HG02610 (cell line): ENCODE data around the gene ZGPAT.

Source experiments
- ATAC-seq: cut with Tn5 transposase; IDR thresholded peaks from one replicate; pipeline ENCODE4 v1.9.1; 2021; ENCODE audit warnings: mild to moderate bottlenecking, moderate library complexity; ENCODE audit not compliant: unreplicated experiment

ZGPAT gene

GRCh38 chr20:63732118-63733095, 24.6 kb downstream of the ZGPAT start:
- ATAC-seq: no peak

GRCh38 chr20:63733117-63733516, 25.3 kb downstream of the ZGPAT start:
- no peak for ATAC-seq

GRCh38 chr20:63733579-63734081, 25.8 kb downstream of the ZGPAT start:
- no peak for ATAC-seq

- no peak for ATAC-seq
Observed at GRCh38 chr20:63734111-63734945, 26.5 kb downstream of the ZGPAT start.

GRCh38 chr20:63734946-63735858, 27.4 kb downstream of the ZGPAT start:
- no peak for ATAC-seq

DNA sequence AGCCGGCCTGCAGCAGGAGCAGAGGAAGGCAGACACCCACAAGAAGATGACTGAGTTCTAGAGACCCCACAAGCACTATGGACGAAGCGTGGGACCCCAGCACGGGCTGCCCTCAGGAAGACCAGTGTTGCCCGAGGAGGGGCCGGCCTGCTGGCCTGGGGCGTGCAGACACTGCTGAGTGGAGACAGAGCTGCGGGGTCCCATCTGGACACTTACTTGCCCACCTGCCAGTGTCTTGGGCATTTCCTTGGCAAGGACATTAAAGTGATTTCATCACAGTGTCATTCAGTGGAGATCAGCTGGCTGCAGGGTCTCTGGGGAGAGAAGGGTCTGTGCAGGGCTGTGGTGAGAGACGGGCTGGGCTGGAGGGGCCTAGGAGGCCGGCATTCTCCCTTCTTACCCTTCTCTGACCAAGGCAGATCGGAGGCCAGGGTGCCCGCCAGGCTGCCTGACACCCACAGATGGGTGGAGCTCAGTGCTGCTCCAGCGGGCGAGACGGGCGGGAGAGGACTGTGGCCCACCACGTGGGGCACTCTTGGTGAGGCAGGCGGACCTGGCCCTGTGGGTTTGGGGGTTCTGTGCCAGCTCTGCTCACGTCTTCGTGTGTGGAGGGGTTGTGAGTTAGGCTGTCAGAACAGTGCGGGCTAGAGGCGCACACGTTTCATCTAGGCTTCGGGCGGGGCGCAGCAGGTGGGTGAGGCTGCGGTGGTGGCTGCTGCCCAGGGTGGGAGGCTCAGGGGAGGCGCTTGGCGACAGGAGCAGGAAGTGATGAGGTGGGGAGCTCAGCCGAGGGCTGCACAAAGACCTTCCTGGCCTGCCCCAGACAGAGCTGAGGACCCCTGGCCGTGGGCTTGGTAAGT, 28.2 kb downstream of the ZGPAT start, which contains the start of gene LIME1:
Gene LIME1 (plus strand): TSS at position 806 of the 860 bp plus-strand sequence. CDS start 886 bp downstream, outside the sequence.
- ATAC-seq: no peak

GRCh38 chr20:63736893-63737694, 29.3 kb downstream of the ZGPAT start:
- ATAC-seq: no peak

DNA sequence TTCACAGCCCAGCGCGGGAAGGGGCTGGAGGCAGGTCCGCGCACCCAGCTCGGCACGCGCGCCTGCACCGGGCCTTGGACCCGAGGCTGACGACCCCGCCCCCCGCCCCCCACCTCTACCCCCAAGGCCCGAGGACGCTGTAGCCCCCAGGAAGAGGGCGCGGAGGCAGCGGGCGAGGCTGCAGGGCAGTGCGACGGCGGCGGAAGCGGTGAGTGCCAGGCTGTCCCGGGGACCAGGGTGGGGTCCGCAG, 29.8 kb downstream of the ZGPAT start:
- no peak for ATAC-seq

DNA sequence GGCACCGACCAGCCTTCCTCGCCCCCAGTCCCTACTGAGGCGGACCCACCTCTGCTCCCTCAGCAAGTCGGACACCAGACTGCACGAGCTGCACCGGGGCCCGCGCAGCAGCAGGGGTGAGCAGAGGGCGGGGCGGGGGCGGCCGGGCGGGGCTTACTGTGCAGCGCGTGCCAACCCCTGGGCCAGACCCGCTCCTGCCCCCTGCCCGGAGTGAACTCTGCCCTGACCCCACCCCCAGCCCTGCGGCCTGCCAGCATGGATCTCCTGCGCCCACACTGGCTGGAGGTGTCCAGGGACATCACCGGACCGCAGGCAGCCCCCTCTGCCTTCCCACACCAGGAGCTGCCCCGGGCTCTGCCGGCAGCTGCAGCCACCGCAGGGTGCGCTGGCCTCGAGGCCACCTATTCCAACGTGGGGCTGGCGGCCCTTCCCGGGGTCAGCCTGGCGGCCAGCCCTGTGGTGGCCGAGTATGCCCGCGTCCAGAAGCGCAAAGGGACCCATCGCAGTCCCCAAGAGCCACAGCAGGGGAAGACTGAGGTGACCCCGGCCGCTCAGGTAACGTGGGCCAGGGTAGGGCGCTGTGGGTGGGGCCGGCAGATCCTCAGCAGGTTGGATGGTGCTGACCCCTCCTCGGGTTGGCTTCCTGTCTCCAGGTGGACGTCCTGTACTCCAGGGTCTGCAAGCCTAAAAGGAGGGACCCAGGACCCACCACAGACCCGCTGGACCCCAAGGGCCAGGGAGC, 30.3 kb downstream of the ZGPAT start:
- no peak for ATAC-seq

- ATAC-seq: no peak
Observed at GRCh38 chr20:63738687-63739129, 30.9 kb downstream of the ZGPAT start.

DNA sequence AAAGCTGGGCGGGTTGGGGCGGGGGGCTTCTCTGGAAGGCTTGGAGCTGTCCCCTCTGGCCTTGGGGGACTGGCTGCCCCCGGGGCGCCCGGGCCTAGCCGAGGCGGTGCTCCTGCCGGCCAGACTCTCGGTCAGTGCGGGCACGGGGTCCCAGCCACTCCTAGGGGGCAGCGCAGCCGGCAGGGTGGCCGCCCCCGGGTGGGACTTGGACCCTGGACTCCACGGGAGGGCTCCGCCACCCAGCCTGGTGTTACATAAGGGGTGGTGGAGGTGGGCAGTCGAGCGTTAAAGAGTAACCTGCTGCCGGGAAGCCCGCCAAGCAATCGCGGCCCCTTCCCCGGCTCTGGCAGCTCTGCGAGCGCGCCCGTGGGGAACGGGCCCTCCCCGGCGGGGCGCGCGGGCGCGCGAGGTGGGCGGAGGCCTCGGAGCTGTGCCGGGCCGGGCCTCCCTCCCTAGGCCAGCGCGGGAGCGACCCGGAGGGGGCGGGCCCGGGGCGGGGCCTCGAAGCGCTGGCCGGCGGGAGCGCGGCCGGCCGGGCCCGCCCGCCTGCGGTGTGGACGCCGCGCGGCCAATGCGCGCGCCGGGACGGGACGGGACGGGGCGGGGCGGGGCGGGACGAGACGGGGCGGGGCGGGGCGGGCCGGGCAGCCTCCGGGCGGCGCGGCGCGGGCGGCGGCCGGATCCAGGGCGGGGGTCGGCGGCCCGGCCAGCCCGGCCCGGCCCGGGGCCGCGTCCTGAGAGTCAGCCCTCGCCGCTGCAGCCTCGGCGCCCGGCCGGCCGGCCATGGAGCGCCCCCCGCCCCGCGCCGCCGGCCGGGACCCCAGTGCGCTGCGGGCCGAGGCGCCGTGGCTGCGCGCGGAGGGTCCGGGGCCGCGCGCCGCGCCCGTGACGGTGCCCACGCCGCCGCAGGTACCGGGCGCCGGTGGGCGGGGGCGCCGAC, 31.6 kb downstream of the ZGPAT start, which contains the start of gene SLC2A4RG:
Gene SLC2A4RG (plus strand): TSS at position 647 of the 940 bp plus-strand sequence. CDS start 137 bp downstream, at position 784.
- peak; percentile 48 for ATAC-seq

- peak; percentile 20 for ATAC-seq
Observed at GRCh38 chr20:63740070-63740626, 32.3 kb downstream of the ZGPAT start.

DNA sequence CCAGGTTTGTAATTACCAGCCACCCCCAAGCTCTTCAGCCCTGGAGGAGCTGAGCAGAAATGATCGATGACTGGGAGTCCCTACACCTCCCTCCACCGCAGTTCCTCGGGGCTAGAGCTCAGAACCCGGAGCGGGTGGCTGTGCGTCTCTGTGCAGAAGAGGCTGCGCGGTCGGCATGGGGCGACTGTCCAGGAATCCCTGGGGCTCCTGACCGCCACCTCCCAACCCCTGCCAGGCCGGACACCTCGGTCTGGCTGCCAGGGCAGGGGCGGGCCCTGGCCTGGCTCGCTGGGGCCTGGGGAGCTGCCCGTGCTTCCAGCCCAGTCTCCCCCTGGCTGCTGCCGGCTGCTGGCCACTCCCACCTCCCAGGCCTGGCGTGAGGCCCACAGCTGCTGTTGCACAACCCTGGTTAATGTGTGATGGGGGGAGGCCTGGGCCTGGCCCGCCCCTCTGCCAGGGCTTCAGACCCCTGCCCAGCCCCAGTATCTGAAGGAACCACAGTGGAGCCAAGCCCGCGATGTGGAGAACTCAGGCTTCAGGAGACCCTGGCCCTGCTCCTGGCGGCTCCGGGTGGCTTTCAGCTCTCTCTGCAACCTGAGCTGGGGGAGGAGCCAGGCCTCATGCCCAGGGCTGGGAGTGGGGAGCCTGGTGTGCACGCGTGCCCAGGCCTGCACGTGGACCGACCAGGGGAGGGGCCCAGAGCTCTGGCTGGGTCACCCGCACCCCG, 33.0 kb downstream of the ZGPAT start:
- no peak for ATAC-seq

- ATAC-seq: no peak
Observed at GRCh38 chr20:63741354-63741675, 33.5 kb downstream of the ZGPAT start.

- ATAC-seq: no peak
Observed at GRCh38 chr20:63741676-63742380, 34.0 kb downstream of the ZGPAT start.
